Bronchial epithelial cell (primary cell): ENCODE results near the gene PEPD. TPM values are rescaled to one million over a fixed set of nuclear protein-coding genes. Genes with fewer than 3 reads are reported as not detected.
A peak's percentile ranks its signal among the peaks of the same experiment; 100 is the strongest.

Source experiments
- DNase-seq: peaks from one replicate; pipeline ENCODE4 v3.0.0-alpha.2; 2010; ENCODE audit warnings: low read depth
- FAIRE-seq: peaks from 2 replicates; lab custom pipeline; 2011; peaks lifted over from hg19 to GRCh38; lab: Jason Lieb, UNC
- H3K27me3 ChIP-seq: 2 replicates; pipeline ENCODE4 v1.5.1; 2011; ENCODE audit warnings: low read length; ENCODE audit not compliant: control insufficient read depth, insufficient read depth
- H3K36me3 ChIP-seq: 2 replicates; pipeline ENCODE4 v1.5.1; 2011; ENCODE audit warnings: low read length; ENCODE audit not compliant: control insufficient read depth, insufficient read depth
- H3K4me3 ChIP-seq: 2 replicates; pipeline ENCODE4 v1.5.1; 2011; ENCODE audit warnings: mild to moderate bottlenecking, low read depth, low read length, control low read depth
- total RNA-seq: library from RNA; depleted of rRNA; stranded (reverse); fragments of >200 nt; gene quantifications from 2 replicates; pipeline ENCODE4 v1.2.1, GENCODE V29; 2014
- TF ChIP-seq, protein P1 (sequence below): IDR thresholded peaks from 2 replicates; pipeline ENCODE4 v1.5.1; 2011; ENCODE audit warnings: mild to moderate bottlenecking, moderate library complexity, low read length, control low read depth, inconsistent platforms; ENCODE audit not compliant: insufficient read depth, severe bottlenecking

The PEPD gene
- total RNA-seq, 1 donor from 2014 or later: 35.8 TPM

DNA sequence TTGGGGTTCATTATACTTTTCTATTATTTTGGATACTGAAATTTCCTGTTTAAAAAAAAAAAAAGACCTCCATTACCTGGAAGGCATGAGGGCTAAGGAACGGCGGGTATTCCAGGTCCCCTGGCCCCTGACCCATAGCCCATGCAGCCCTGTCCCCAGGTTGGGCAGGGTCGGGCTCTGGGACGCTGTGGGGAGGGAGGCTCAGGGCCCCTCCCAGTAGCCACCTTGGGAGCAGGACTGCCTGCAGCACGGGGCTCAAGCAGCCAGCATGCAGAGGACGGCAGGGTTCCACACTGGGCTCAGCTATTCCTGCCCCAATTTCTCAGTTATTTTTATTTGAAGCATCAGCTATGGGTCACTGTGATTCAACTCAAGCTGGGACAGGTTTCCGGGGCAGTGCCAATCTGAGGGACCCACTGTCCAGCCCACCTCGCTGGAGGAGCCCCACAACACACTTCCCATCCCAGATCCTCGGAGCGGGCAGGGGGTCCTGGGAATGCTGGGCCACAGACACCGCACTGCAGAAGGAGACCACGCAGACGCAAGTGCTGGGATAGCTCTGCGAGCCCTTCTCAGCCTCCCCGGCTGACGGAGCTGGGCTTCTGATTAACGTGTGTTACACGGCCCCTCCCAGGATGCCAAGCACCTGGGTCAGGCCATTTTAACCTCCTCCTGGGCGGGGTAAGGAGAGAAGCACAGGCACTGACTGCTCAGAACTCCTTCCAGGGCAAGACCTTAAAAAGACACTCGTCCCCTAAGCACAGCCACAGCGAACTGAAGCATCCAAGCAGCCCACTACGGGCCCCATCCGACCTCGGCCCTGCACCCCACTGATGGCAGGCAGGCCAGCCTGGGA, 60.1 kb downstream of the PEPD start:
- Histone ChIP-seq H3K36me3 (no peaks in the 10 kb centered on the region), H3K27me3 (no peaks in the 10 kb centered on the region), H3K4me3 (no peak overlapping the region)
- DNase-seq (no peak), FAIRE-seq (no peak)
- TF ChIP-seq, protein P1, sequence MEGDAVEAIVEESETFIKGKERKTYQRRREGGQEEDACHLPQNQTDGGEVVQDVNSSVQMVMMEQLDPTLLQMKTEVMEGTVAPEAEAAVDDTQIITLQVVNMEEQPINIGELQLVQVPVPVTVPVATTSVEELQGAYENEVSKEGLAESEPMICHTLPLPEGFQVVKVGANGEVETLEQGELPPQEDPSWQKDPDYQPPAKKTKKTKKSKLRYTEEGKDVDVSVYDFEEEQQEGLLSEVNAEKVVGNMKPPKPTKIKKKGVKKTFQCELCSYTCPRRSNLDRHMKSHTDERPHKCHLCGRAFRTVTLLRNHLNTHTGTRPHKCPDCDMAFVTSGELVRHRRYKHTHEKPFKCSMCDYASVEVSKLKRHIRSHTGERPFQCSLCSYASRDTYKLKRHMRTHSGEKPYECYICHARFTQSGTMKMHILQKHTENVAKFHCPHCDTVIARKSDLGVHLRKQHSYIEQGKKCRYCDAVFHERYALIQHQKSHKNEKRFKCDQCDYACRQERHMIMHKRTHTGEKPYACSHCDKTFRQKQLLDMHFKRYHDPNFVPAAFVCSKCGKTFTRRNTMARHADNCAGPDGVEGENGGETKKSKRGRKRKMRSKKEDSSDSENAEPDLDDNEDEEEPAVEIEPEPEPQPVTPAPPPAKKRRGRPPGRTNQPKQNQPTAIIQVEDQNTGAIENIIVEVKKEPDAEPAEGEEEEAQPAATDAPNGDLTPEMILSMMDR: no peak

DNA sequence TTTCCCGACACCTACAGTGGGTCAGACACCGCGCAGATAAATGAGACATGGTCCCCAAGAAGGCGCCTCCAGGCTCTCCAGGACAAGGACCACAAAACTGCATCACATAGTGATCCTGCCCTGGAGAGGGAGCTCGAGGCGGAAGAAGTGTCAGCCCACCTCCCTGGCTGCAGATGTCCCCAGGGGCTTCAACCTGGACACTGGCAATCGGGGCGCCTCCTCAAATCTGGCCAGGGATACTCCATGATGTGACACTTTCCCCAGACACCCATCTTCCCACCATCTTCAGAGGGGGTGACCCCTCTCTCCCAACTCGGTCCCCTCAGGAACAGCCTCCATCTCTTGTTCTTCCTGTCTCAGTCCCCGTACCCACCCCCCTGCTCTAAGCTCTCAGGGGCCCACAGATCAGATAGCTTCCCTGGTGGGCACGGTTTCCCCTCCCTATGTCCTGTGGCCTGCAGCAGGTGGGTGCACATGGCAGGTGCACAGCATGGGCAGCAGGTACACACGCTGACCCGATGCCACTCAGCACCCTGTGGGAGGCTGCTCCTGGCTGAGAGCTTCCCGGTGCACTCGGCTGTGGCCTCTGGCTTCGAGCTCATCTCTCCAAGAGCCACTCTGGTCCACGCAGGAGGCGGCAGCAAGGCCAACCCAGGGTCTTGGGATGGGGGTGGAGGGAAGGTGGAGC, 61.2 kb downstream of the PEPD start:
- no peak for DNase-seq
- no peak for FAIRE-seq
- TF ChIP-seq, protein P1: no peak
- Histone ChIP-seq H3K4me3 (no peak overlapping the region), H3K36me3 (no peaks in the 10 kb centered on the region), H3K27me3 (no peaks in the 10 kb centered on the region)

DNA sequence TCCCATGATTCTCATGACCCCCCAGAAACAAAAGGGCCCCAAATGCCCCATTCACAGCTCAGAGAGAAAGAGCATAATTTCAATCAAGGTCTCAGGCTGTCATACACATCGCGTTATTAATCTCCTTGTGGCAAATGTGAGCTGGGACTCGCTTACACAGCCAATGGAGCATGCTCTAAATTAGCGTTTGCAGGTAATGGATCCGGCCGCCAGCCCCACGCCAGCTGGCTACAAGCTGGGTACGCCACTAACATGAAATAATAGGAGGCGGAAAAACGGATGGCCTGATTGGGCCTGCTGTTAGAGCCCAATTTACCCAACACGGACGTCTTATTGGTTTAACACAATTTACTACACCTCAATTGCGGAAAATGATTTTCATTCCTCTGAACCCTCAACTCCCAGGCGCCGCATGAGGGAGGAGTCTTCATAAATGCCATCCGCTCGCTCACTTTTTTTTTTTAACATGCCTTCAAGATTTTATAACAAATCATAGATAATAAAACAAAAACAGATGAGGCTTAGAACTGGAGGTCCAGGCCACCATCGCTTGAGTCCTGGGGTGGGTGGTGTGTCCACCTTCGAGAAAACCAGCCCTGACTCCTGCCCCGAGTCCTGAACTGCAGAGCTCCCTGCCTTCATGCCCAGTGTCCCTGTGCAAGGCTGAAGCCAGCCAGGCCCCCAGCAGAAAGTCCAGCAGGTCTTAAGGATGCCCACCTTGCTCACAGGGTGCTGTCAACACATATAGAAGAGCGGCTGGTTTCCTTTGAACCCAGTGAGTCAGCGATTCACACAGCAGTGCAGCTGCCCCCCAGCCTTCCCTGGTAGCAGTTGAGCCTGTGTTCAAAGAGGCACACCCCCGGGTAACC, 62.1 kb downstream of the PEPD start:
- DNase-seq: no peak
- no peak for FAIRE-seq
- TF ChIP-seq, protein P1: no peak
- no peaks in the 10 kb centered on the region for H3K36me3 ChIP-seq
- no peak overlapping the region for H3K4me3 ChIP-seq
- H3K27me3 ChIP-seq: no peaks in the 10 kb centered on the region

DNA sequence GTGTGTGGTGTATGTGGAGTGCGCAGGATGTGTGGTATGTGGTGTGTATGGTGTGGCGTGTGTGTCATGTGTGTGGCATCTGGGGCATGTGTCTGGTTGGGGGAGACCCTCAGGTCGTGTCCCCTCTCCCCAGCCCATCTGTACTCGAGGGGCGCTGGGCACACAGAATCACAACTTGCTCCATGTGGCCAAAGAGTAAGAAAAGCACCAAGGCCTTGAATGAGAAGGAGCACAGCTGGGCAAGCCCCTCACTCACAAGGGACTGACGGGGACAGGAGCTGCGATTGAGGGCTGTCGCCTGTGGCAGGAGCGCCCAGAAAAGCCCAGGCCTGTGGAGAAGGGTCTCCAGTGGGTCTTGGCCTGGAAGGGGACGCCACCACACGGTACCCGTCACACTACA, 62.8 kb downstream of the PEPD start:
- H3K4me3 ChIP-seq: no peak overlapping the region
- H3K27me3 ChIP-seq: no peaks in the 10 kb centered on the region
- H3K36me3 ChIP-seq: no peaks in the 10 kb centered on the region
- DNase-seq (no peak), FAIRE-seq (no peak)
- TF ChIP-seq, protein P1: no peak

DNA sequence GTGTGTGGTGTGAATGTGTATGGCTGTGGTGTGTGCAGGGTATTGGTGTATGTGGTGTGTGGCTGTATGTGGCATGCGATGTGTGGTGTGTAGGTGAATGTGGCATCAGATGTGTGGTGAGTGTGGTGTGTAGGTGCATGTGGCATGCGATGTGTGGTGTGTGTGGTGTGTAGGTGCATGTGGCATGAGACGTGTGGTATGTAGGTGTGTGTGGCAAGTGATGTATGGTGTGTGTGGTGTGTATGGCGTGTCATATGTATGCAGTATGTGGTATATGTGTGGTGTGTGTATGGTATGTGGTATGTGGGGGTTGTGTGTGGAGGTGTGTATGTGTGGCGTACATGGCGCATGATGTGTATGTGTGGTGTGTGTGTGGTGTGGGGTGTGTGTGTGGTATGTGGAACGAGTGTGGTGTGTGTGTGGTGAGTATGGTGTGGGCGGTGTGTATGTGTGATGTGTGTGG, 63.4 kb downstream of the PEPD start:
- Histone ChIP-seq H3K27me3 (no peaks in the 10 kb centered on the region), H3K4me3 (no peak overlapping the region), H3K36me3 (no peaks in the 10 kb centered on the region)
- TF ChIP-seq, protein P1: no peak
- DNase-seq (no peak), FAIRE-seq (peak; percentile 100)
